ENCODE data around the gene ANO9. TPM values are rescaled to one million over a fixed set of nuclear protein-coding genes. Genes with fewer than 3 reads are reported as not detected.

The ANO9 gene
- total and polyA plus RNA-seq, 10 donors: 10.2 to 53.8 (median 26.3) TPM

- peaks cover 9 to 43% (median 26%) of the 10 kb centered on the region in 6 donors for H3K4me1 ChIP-seq
- H3K9me3 ChIP-seq: no peaks in the 10 kb centered on the region
- intact Hi-C loops (cut with DNase I; ENCODE audit: low total_unique reads): no loop called here
- DNase-seq: peak; percentile 71
- H3K27me3 ChIP-seq (replicated peaks in 1 of 7): no peaks in the 10 kb centered on the region
- 42 to 55% (median 46%) methylated on average over 23 of the region's 23 CpGs for WGBS, 5 donors
- no peak overlapping the region for H3K4me3 ChIP-seq
- H3K36me3 ChIP-seq: peaks cover 0 to 61% (median 21%) of the 10 kb centered on the region in 6 donors
- H3K27ac ChIP-seq: peak overlapping the region in 2 of 8 donors; percentile 51 to 53
- TF ChIP-seq POLR2AphosphoS5 (IDR thresholded peaks at IDR 0.05): peak in 2 of 3 donors; percentile 4 to 13
- TF ChIP-seq POLR2A (IDR thresholded peaks at IDR 0.05): no peak
Observed at GRCh38 chr11:457111-457760, 15.4 kb upstream of the ANO9 start.

GRCh38 chr11:456533-456932, 14.7 kb upstream of the ANO9 start:
- Histone ChIP-seq H3K4me3 (no peak overlapping the region), H3K27ac (peak overlapping the region in 3 of 8 donors; percentile 41 to 53 (median 51)), H3K4me1 (peaks cover 17 to 50% (median 32%) of the 10 kb centered on the region in 6 donors), H3K9me3 (no peaks in the 10 kb centered on the region), H3K27me3 (replicated peaks in 1 of 7) (no peaks in the 10 kb centered on the region), H3K36me3 (peaks cover 0 to 56% (median 21%) of the 10 kb centered on the region in 6 donors)
- 26 to 48% (median 34%) methylated on average over 7 of the region's 7 CpGs for WGBS, 5 donors
- peak; percentile 61 for DNase-seq
- TF ChIP-seq CTCF (IDR thresholded peaks at IDR 0.05 in 8 of 11, conservative IDR thresholded peaks at IDR 0.05 in 3 of 11) (no peak), POLR2A (IDR thresholded peaks at IDR 0.05) (no peak)
- intact Hi-C loops (cut with DNase I; ENCODE audit: low total_unique reads): no loop called here

GRCh38 chr11:455566-456147, 13.8 kb upstream of the ANO9 start:
- Histone ChIP-seq H3K9me3 (no peaks in the 10 kb centered on the region), H3K4me1 (peaks cover 22 to 59% (median 40%) of the 10 kb centered on the region in 6 donors), H3K27me3 (replicated peaks in 1 of 7) (no peaks in the 10 kb centered on the region), H3K36me3 (peaks cover 0 to 47% (median 19%) of the 10 kb centered on the region in 6 donors), H3K27ac (peak overlapping the region in 1 of 8 donors; percentile 27), H3K4me3 (no peak overlapping the region)
- no peak for DNase-seq
- intact Hi-C loops (cut with DNase I; ENCODE audit: low total_unique reads): no loop called here
- 82 to 90% (median 87%) methylated on average over 23 of the region's 23 CpGs for WGBS, 5 donors
- TF ChIP-seq CTCF (IDR thresholded peaks at IDR 0.05 in 8 of 11, conservative IDR thresholded peaks at IDR 0.05 in 3 of 11) (no peak), POLR2A (IDR thresholded peaks at IDR 0.05) (no peak), POLR2AphosphoS5 (IDR thresholded peaks at IDR 0.05) (no peak)

- TF ChIP-seq POLR2AphosphoS5 (IDR thresholded peaks at IDR 0.05): no peak
- Histone ChIP-seq H3K4me1 (peaks cover 22 to 61% (median 44%) of the 10 kb centered on the region in 6 donors), H3K9me3 (no peaks in the 10 kb centered on the region), H3K27me3 (replicated peaks in 1 of 7) (no peaks in the 10 kb centered on the region), H3K36me3 (peaks cover 0 to 40% (median 12%) of the 10 kb centered on the region in 6 donors), H3K4me3 (no peak overlapping the region), H3K27ac (peak overlapping the region in 1 of 8 donors; percentile 27)
- intact Hi-C loops (cut with DNase I; ENCODE audit: low total_unique reads): loop anchor here (5.0 kb wide), 1 partner anchor 48 kb away; no protein-coding TSS in a partner anchor
- DNase-seq: no peak
- WGBS, 5 donors: 73 to 87% (median 75%) methylated on average over 10 to 14 of the region's 14 CpGs
Observed at GRCh38 chr11:454801-455565, 13.2 kb upstream of the ANO9 start.

Measured in spleen (tissue), 11 donors.